NCI-H1436 treated with DMSO at 0.1 percent for 48 hours (cell line): ENCODE measurements around the gene ADAMTS17.

Experiments used
- DNase-seq: peaks from one replicate; lab custom pipeline; 2025; lab: John Stamatoyannopoulos, UW

ADAMTS17 gene

GRCh38 chr15:100030586-100031229 lies 311.1 kb downstream of the ADAMTS17 start:
- DNase-seq: no peak

GRCh38 chr15:100029868-100030479 lies 311.8 kb downstream of the ADAMTS17 start:
- no peak for DNase-seq

- DNase-seq: no peak
Observed at GRCh38 chr15:100029045-100029444, 312.7 kb downstream of the ADAMTS17 start.

- DNase-seq: no peak
Observed at GRCh38 chr15:100026041-100026440, 315.7 kb downstream of the ADAMTS17 start.

GRCh38 chr15:100022806-100023205 lies 319.0 kb downstream of the ADAMTS17 start:
- no peak for DNase-seq

- no peak for DNase-seq
Observed at GRCh38 chr15:100022391-100022790, 319.4 kb downstream of the ADAMTS17 start.

GRCh38 chr15:100021653-100022052 lies 320.1 kb downstream of the ADAMTS17 start:
- DNase-seq: no peak

- DNase-seq: no peak
Observed at GRCh38 chr15:100020614-100021013, 321.2 kb downstream of the ADAMTS17 start.

GRCh38 chr15:100020189-100020588 lies 321.6 kb downstream of the ADAMTS17 start:
- no peak for DNase-seq

GRCh38 chr15:100019601-100020000 lies 322.2 kb downstream of the ADAMTS17 start:
- no peak for DNase-seq

- DNase-seq: no peak
Observed at GRCh38 chr15:100018191-100018590, 323.6 kb downstream of the ADAMTS17 start.

GRCh38 chr15:100017140-100017539 lies 324.6 kb downstream of the ADAMTS17 start:
- DNase-seq: no peak

- no peak for DNase-seq
Observed at GRCh38 chr15:100016632-100017031, 325.1 kb downstream of the ADAMTS17 start.

GRCh38 chr15:100011235-100011634 lies 330.5 kb downstream of the ADAMTS17 start:
- no peak for DNase-seq

- no peak for DNase-seq
Observed at GRCh38 chr15:100009372-100009771, 332.4 kb downstream of the ADAMTS17 start.

GRCh38 chr15:100008258-100008657 lies 333.5 kb downstream of the ADAMTS17 start:
- DNase-seq: no peak

GRCh38 chr15:100007609-100008008 lies 334.2 kb downstream of the ADAMTS17 start:
- DNase-seq: no peak

GRCh38 chr15:100005715-100006114 lies 336.1 kb downstream of the ADAMTS17 start:
- no peak for DNase-seq

GRCh38 chr15:100005013-100005412 lies 336.8 kb downstream of the ADAMTS17 start:
- DNase-seq: no peak

- no peak for DNase-seq
Observed at GRCh38 chr15:100002787-100003536, 338.8 kb downstream of the ADAMTS17 start.

- DNase-seq: no peak
Observed at GRCh38 chr15:100002086-100002620, 339.6 kb downstream of the ADAMTS17 start.

GRCh38 chr15:100001405-100001804 lies 340.4 kb downstream of the ADAMTS17 start:
- no peak for DNase-seq
